K562 (cell line): ENCODE measurements around the gene ZNF689. TPM values are rescaled to one million over a fixed set of nuclear protein-coding genes. Genes with fewer than 3 reads are reported as not detected.
A peak's percentile ranks its signal among the peaks of the same experiment; 100 is the strongest.

Experiments used
- BCLAF1 ChIP-seq, 2 experiments: fragments of 450-650 bp in 1 of 2; IDR thresholded peaks; 2 replicates each; pipeline ENCODE4 v1.6.1; 2011 to 2017; ENCODE audit warnings: low read depth in 2 of 2, antibody characterized with exemption in 1 of 2, borderline replicate concordance in 1 of 2, low read length in 1 of 2, mild to moderate bottlenecking in 1 of 2, mixed read lengths in 1 of 2; ENCODE audit not compliant: control insufficient read depth in 1 of 2
- CBX3 ChIP-seq, 2 experiments: IDR thresholded peaks; 1 replicate in 1 of 2; 2 replicates in 1 of 2; pipeline ENCODE4 v1.6.1; 2012; ENCODE audit warnings: inconsistent platforms in 2 of 2, low read length in 2 of 2, borderline replicate concordance in 1 of 2, control low read depth in 1 of 2
- EHMT2 ChIP-seq: fragments of 450-650 bp; IDR thresholded peaks from 2 replicates; pipeline ENCODE4 v1.6.1; 2018; ENCODE audit warnings: antibody characterized with exemption
- HNRNPH1 ChIP-seq: fragments of 200-400 bp; formaldehyde crosslinking; optimal IDR thresholded peaks from 2 replicates; pipeline ENCODE3; 2017; ENCODE audit warnings: low read depth, mild to moderate bottlenecking, low read length, moderate library complexity
- KDM4B ChIP-seq, 2 experiments: fragments of 450-650 bp in 1 of 2; sonication (generic) in 1 of 2; IDR thresholded peaks; 2 replicates each; pipeline ENCODE4 v1.6.1; 2016 to 2017; ENCODE audit warnings: borderline replicate concordance in 2 of 2, antibody characterized with exemption in 1 of 2, low read depth in 1 of 2, mild to moderate bottlenecking in 1 of 2
- POU5F1 ChIP-seq: fragments of 150-350 bp; IDR thresholded peaks from 2 replicates; pipeline ENCODE4 v1.6.1; 2014; ENCODE audit warnings: borderline replicate concordance, low read length, low read depth, mild to moderate bottlenecking; ENCODE audit not compliant: partially characterized antibody
- RBM39 ChIP-seq: fragments of 200-400 bp; formaldehyde crosslinking; optimal IDR thresholded peaks from 2 replicates; pipeline ENCODE3; 2018; ENCODE audit warnings: low read depth, low read length
- TCF15 ChIP-seq: fragments of 250-450 bp; sonication (Bioruptor Pico); IDR thresholded peaks from 2 replicates; pipeline ENCODE4 v1.8.0; 2022; ENCODE audit warnings: moderate library complexity, mild to moderate bottlenecking, inconsistent platforms
- TSC22D4 ChIP-seq: fragments of 450-650 bp; IDR thresholded peaks from 2 replicates; pipeline ENCODE4 v1.6.1; 2016; ENCODE audit warnings: missing genetic modification characterization, missing biosample characterization, control low read depth
- U2AF2 ChIP-seq: fragments of 200-400 bp; formaldehyde crosslinking; optimal IDR thresholded peaks from 2 replicates; pipeline ENCODE3; 2017; ENCODE audit warnings: low read depth, mild to moderate bottlenecking, low read length
- ZBTB11 ChIP-seq, 3 experiments: fragments of 200-800 bp in 1 of 3; fragments of 250-450 bp in 1 of 3; fragments of 450-650 bp in 1 of 3; sonication (Bioruptor Pico) in 1 of 3; sonication (Bioruptor generic) in 1 of 3; formaldehyde crosslinking in 1 of 3; IDR thresholded peaks; 2 replicates each; pipeline versions ENCODE4 v1.6.1 to v1.8.0; 2016 to 2022; ENCODE audit warnings: mild to moderate bottlenecking in 2 of 3, missing genetic modification characterization in 2 of 3, missing compliant biosample characterization in 1 of 3, moderate library complexity in 1 of 3
- ZHX1 ChIP-seq: fragments of 150-350 bp; conservative IDR thresholded peaks from 2 replicates; pipeline ENCODE4 v1.6.1; 2014; ENCODE audit warnings: low read length
- ZNF740 ChIP-seq, 3 experiments: fragments of 200-800 bp in 1 of 3; sonication (Bioruptor generic) in 1 of 3; sonication (generic) in 1 of 3; formaldehyde crosslinking in 1 of 3; IDR thresholded peaks; 2 replicates each; pipeline versions ENCODE4 v1.6.1 to v1.8.0; 2016 to 2022; ENCODE audit warnings: mild to moderate bottlenecking in 2 of 3, missing compliant biosample characterization in 2 of 3, missing genetic modification characterization in 2 of 3, missing genetic modification reagents in 1 of 3
- polyA plus RNA-seq, 8 experiments: library from polyadenylated mRNA; depleted of rRNA in 4 of 8; stranded (reverse) in 5 of 8; unstranded in 3 of 8; fragments of >200 nt; fragmentation: Nextera tagmentation in 2 of 8; fragmentation: Illumina TruSeq in 1 of 8; extraction: Ambion mirVana in 2 of 8; extraction: Trizol in 1 of 8; gene quantifications; 2 replicates each; pipeline versions ENCODE4 v1.2.1 to v1.2.3, GENCODE V29; 2011 to 2014; ENCODE audit warnings: inconsistent platforms in 1 of 8, missing spikeins in 1 of 8
- total RNA-seq, 7 experiments: library from RNA; depleted of rRNA in 6 of 7; stranded (reverse); fragments of >200 nt in 6 of 7; fragmentation: Illumina TruSeq in 2 of 7; extraction: Trizol in 2 of 7; gene quantifications; 2 replicates each; pipeline versions ENCODE4 v1.2.1 to v1.2.3, GENCODE V29; 2011 to 2021; ENCODE audit warnings: low replicate concordance in 1 of 7

The ZNF689 gene
- total and polyA plus RNA-seq, 9 of the 15 experiments (the other 6 are each of a cell fraction or from before 2014, with no cell fraction given) = 5.4 to 15.4 (median 10.8) TPM

GRCh38 chr16:30650369-30651123 is 40.4 kb upstream of the ZNF689 start, which contains the start of gene PRR14 (continued):
- TF ChIP-seq ZHX1 = peak; percentile 89; the same call in 1 of the 2 replicates
- TF ChIP-seq KDM4B (IDR thresholded peaks at IDR 0.05; ENCODE audit: borderline replicate concordance in 2 of 2, low read depth in 1 of 2) = no peak; a peak in 1 of 4 replicates
- TF ChIP-seq TCF15 = no peak
- TF ChIP-seq POU5F1 = peak; percentile 77
- peak in 1 of 3 experiments; percentile 83; a peak in 2 of 6 replicates for TF ChIP-seq ZBTB11 (CRISPR knock-in tag; IDR thresholded peaks at IDR 0.05)
- TF ChIP-seq HNRNPH1 = no peak
- no peak for TF ChIP-seq RBM39
- no peak for TF ChIP-seq TSC22D4
- 0 out of 2 replicates have a peak, but pooled peaks have one; percentile 42 for TF ChIP-seq ZNF740 (CRISPR knock-in tag; IDR thresholded peaks at IDR 0.05)
- TF ChIP-seq ZNF740 (tag; IDR thresholded peaks at IDR 0.05) = no peak
- TF ChIP-seq U2AF2 = no peak
- TF ChIP-seq EHMT2 = 0 out of 2 replicates have a peak, but pooled peaks have one; percentile 39
- peak in 1 of 2 experiments; percentile 71; a peak in 2 of 3 replicates for TF ChIP-seq CBX3 (IDR thresholded peaks at IDR 0.05; ENCODE audit: borderline replicate concordance in 1 of 2, low read length in 2 of 2)
- no peak for TF ChIP-seq BCLAF1 (IDR thresholded peaks at IDR 0.05; ENCODE audit: borderline replicate concordance in 1 of 2, control insufficient read depth in 1 of 2, low read depth in 2 of 2, low read length in 1 of 2)
